GM21737 (cell line): ENCODE results near the gene IL1RAPL2.
"Not testable (repeated sequence)": the region's sequence is repeated elsewhere in the genome, so short reads cannot be mapped to it uniquely, and the experiment has no call there.

Experiments
- ATAC-seq: cut with Tn5 transposase; IDR thresholded peaks from one replicate; pipeline ENCODE4 v1.9.1; 2021; ENCODE audit warnings: mild to moderate bottlenecking, moderate library complexity; ENCODE audit not compliant: unreplicated experiment

The IL1RAPL2 gene

DNA sequence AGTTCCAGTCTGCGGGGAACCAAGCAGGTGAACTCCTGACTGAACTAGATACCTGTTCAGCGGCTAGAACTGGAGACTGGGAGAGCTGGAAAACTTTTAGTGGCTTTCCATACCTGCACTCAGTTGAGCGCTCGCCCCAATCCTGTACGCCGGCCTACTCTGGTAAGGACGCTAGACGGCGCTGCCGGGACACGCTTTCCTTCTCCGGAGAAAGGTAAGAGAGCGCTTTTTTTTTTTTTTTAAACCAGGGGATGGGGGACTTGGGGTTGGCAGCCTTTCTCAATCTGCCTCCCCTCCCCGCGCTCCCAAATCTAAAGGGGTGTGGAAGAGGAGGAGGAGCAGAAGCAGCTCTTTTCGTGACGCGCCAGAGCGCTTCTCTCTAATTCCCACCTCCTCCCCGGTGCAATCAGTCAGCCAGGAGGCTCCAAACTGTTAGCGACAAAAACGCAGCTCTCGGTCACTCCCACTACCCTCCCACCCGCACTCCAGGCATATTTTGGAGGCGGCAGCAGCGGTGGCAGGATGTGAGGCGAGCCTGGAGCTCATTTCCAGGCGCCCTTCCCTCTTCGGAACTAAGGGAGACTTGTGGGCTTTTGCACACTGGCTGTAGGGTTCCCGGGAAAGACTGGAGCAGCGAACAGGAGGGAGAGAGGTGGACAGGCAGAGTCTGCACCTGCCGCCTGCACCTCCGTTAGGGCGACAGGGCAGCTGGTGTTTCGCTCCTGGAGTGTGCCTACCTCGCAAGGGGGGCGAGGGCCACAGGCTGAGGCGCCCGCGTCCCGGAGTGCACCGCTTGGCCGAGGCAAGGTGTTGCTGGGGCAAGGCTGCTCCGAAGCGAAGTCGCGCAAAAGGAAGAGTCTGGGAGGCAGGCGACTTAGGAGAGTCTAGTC is at the start of gene IL1RAPL2:
TSS of gene IL1RAPL2 (plus strand) at position 409 of the 890 bp plus-strand sequence.
- no peak for ATAC-seq

DNA sequence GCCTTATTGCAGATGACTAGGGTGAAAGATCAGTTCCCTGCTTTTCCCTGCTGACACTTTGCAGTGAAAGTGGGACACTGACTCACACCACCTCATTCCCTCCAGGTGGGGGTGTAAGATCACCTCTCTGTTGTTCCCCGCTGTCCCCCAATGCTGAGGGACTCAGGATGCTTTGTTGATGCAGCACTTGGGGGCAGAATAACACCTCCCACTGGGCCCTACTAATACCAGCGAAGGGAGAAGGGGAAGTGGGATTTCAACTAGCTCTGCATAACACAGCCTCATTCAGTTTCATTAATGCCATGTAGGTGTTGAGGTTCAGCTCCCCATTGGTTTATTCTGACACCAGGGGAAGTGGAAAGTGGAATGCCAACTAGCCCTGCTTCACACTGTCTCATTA is 43.6 kb upstream of the IL1RAPL2 start:
- ATAC-seq: no peak

DNA sequence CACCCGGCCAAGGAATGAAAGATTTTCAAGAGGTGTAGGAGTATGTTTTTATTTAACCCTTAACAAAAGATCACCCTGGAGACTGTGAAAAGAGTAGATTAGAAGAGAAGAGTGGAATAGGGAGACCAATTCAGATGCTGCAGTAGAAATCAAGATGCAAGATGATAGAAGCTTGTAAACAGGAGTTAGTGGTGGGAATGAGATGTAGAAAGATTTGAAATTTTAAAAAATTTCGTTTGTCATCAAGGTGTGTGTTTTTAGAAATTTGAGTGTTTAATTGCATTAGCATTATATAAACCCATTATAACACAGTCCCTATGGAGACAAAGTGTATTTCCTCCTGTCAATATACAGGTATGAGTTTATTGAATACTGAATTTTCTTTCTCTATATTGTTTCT is 42.1 kb upstream of the IL1RAPL2 start:
- ATAC-seq: no peak

DNA sequence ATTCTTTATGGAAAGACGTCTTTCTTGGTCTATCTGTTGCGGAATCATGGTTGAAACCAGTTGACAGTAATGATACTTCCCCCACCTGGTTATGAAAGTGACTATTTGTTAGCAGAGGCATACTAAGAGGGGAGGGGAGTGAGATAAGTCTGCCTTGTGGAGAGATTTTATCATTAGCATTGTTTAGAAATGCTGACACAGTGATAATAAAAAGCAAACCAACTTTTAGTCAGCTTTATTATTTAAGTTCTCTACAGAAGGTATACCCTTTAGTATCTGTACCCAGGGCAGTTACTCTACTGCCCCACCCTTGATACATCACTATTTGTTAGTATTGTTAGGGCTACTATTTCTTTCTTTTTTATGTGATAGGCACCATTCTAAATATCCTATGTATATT is 26.9 kb upstream of the IL1RAPL2 start:
- ATAC-seq: no peak

DNA sequence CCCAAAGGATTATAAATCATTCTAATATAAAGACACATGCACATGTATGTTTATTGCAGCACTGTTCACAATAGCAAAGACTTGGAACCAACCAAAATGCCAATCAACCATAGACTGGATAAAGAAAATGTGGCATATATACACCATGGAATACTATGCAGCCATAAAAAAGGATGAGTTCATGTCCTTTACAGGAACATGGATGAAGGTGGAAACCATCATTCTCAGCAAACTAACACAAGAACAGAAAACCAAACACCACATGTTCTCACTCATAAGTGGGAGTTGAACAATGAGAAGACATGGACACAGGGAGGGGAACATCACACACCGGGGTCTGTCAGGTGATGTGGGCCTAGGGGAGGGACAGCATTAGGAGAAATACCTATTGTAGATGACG is 23.6 kb upstream of the IL1RAPL2 start:
- ATAC-seq: not testable (repeated sequence)

DNA sequence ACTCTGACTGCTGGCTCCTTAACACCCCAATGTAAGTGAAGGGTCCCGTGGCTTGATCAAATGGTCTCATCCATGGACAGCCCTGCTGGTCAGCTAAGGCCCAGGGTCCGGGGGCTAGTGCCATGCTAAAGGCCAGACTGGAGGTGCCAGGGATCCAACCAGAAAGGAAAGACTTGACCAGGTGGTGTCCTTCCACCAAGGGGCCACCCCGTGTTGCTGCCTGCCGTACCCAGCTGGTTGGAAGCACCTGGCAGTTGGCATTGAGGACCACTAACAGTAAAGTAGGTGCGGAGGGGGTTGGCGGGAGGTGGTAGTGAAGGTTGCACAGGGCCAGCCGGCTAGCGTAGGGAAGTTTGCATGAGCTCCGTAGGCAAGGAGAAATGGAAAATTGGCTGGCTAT is 1.7 kb upstream of the IL1RAPL2 start:
- no peak for ATAC-seq

DNA sequence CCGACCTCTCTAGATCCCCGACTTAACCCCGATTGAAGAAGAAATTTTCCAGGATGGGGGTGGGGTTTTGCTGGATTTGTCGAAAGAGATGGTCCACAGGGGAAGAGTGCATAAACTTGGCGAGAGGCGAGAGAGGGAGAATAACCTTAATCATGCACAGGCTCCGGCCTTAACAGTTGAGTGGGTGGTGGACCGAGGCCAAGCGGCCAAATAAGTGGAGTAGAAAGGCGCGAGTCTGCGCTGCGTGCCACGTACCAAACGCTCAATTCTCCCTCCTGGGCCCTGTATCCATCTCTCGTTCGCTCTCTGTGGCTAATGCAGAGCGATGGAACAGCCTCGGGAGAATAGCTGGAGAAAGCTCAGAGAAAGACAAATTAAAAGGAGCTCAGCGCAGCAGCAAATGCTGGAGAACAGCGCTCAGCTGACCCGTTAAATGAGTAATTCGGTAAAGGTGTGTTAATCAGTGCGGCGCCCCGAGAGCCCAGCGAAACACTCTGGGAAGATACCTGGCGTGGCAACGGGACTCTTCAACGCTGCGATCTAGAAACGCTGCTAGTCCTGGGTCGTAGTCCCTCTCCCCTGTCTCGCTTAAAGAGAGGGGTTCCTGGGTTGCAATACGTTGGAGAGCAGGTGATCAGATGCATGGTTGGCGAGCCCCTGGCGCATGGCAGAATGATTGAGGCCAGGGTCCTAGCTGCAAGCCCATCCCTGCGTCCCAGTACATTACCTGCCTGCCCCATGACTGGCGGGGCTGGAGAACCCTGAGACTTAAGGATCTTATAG is 887 bp upstream of the IL1RAPL2 start:
- no peak for ATAC-seq

DNA sequence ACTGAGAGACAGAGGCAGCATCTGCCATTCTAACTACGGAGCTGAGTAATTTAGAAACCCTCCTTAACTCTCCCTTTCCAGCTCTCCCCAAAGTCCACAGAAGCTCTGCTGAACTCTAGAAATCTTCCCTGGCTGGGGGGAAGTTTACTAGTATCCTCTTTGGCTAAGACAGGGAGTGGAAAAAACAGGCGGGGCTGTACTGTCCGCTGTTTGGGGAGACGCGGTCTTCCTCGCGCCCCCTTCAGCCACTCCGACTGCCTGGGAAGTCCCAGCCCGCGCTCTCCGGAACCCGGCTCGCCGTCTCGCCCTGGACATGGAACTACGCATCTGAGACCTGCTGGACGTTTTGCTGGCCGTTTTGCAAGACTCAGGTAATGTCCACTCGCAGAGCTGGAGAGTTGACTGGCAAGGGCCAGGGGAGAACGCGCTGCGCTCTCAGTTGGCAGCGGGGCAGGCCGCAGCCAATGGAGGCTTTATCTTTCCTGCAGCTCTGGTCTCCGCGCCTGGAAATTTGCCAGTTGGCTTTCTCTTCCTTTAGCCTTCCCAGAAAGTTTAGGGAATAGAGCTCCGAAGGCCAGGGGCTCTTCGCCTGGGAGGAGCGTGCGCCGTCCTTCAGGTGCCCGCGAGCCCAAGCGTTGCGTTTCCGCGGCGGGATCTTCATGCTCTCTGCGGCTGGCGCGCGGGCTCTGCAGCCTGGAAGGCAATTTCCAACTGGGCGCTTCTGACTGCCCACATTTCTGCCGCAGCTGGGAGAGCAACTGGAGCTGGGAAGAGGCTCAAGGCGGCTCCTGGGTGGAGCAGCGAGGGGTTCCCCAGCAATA is 892 bp downstream of the IL1RAPL2 start:
- no peak for ATAC-seq

DNA sequence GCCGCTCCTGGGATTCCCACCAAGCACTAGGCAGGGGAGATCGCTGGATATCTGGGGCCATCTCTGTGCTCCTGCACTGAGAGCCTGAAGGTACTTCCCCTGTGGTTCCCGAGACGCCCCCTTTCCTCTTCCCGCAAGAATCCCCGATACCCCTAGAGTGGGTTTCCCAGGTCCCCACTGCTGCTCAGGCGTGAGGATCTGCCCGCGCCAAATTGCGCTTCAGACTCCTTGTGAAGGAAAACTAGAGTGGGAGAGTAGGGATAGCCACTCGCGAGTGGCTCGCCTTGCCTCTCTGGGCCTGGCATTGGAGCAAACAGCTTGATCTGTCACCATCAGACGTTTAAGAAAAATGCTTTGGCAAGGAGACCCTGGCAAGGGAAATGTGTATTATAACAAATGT is 1.5 kb downstream of the IL1RAPL2 start:
- no peak for ATAC-seq

DNA sequence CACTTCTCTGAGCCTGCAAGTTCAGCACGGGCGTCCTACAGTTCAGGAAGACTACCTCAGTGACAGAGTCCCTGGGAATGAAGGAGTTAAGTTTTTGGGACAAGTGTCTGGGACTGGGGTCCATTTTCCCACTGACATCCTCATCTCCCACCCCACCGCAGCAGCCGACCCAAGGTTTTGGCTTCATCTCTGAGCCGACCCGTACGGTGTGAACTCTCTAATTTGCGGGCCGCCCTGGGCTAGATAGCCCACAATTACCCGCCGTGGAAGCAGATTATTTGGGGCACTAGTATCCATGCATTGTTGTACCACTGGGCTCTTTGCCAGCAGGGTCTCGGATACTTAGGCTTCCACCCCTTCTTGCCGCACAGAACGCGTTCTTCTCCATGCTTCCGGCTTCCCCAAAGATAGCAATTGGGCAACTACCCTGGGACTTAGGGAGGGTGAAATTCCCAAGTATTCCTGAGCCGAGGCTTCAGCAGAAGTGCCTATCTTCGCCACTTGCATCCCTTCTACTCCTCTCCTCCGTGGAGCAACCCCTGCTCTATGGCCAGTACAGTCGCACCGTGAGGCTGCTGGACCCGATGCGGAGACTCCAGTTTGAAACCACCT is 2.4 kb downstream of the IL1RAPL2 start:
- no peak for ATAC-seq

DNA sequence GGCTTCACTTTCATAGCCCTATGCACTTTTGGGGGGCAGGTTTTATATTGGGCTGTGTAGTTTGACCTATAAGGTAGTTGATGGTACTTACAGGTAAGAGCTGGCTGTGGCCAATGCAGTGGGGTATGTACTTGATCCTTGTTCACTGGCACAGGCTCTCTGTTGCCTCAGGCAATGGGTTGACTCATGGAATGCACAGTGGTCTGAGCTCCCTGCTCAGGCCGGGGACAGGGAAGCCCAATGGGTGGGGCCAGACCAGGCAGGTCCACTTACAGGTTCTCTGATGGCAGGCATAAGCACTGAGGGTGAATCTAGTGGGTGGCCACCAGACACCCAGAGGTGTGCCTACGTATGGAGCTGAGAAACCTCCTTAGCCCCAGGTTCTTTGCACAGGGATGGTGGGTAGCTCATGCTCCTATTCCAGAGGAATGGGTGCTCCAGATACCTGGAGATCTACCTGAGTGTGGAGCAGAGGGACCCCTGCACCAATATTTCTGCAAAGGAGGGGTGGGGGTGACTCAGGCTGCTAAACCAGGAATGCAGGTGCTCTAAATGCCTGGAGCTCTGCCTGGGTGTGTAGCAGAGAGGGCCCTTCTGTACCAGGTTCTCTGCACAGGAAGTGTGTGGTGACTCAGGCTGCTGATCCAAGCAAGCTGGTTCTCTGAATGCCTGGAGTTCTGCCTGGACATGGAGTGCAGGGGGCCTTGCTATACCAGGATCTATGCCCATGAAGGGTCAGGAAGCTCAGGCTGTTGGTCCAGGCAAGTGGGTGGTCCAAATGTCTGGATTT is 52.3 kb downstream of the IL1RAPL2 start:
- no peak for ATAC-seq

DNA sequence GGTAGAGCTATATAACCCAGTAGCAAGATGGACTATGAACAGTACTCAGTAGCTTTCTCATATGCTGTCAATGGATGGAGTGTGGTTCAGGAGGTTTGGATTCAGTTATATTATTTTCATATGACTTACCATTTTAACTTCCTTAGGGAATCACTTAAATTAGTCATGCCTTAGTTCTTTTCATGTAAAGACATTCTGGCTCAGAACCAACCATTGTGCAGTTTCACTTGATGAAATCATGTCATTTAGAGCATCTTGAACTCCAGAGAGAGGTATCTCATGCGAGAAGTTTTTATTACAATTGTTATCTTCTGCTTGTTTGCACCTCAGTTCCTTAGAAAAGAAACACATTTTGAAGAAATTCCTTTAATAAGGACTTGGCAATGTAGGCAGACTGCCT is 55.8 kb downstream of the IL1RAPL2 start:
- no peak for ATAC-seq

DNA sequence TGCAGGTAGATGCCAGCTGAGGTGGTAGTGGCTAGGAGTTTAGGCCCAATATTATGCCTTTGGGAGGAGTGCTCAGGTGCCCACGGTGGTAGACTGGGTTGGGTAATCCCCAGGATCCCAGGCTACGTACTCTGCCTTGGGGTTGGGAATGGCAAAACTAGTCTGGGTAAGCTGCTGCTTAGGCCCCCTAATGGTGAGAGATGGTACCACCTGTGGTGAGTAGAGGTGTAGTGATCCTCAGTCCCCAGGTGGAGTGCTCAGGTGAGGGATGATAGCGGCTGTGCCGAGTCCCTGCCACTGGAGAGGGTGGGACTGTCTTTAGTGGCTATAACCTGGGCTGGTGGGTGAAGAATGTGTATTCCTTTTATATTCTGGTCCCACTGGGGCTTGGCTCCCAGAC is 75.2 kb downstream of the IL1RAPL2 start:
- ATAC-seq: no peak

DNA sequence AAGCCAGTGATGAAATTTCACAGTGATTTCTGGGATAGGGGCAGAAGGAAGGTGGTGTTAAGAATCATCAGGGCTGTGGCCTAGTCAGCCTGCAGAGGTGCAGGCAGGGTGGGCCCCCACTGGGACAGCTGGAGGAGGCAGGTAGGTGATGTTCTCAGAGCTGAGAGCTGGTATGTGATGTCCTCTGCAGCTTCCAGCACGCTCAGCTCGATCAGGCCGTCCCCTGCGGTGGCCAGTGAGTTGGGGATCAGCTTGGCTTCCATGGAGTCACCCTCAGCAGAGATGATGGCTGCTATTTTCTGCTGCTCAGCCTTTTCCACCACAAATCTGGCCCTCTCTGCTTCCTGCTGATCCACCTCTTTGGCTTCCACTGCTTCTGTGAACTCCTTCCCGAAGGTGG is 81.1 kb downstream of the IL1RAPL2 start:
- no peak for ATAC-seq

DNA sequence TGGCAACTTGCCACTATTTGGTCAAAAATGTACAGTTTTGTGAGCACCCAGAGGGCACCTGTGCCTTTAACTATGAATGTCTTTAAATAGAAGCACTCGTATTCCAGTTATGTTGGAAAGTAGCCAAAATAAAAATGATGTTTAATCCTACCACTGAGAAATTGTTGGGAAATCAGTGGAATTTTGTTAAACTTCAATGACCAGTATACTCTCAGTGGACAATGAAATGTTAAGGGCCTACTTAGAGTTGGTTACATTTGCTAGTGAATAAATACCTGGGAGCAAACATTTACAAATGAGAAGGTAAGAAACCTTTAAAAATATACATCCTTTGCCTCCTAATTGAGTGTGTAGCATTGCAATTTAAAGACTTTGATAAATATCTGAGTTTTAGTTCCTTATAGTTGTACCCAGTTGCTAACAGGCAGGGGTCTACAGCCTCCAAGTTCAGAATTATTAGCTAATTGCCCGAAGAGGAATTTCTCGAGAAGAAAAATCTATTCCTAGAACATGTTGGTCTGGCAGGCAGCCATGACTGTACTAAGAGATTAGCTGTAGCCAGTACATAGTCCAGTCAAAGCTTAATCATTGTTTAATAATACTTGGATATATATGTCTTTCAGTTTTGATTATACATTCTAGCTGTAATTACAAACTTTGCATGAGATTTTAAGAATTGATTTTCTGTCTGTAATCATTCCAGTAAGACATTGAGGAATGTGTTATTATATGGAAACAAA is 93.2 kb downstream of the IL1RAPL2 start:
- ATAC-seq: no peak

DNA sequence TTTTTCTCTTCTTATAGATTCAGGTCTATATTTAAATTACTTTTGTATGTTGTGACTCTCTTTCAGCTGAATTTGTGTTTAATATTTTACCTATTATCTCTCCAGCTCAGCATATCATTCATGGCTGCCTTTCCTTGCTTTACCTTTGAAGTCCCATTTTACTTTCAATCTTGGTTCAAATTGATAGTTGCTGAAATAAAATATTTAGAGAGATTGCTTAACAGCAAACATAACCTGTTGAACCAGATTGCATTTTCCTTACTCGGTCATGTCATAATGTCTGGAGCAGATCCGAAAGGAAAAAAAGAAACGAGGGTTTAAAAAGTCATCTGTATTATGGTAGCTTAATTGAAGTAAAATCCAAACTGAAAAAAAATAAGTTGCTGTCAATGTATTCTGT is 94.1 kb downstream of the IL1RAPL2 start:
- no peak for ATAC-seq

DNA sequence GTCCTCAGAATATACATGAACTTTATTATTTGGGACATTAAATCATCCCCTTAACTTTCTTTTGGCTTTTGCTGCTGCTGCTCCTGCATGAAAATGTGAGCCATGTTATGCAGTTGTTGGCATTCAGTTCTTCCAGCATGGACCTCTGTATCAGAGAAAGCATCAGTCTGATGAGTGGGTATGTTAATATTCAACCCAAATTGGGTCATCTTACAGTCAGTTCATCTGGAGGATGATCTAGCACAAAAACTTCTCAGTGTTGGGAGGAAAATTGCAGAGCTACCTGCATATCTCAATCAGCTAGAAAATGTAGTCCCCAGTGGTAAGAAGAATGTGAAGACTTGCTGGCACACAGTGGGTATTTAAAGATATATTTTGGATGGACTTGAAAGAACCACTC is 96.7 kb downstream of the IL1RAPL2 start:
- no peak for ATAC-seq

DNA sequence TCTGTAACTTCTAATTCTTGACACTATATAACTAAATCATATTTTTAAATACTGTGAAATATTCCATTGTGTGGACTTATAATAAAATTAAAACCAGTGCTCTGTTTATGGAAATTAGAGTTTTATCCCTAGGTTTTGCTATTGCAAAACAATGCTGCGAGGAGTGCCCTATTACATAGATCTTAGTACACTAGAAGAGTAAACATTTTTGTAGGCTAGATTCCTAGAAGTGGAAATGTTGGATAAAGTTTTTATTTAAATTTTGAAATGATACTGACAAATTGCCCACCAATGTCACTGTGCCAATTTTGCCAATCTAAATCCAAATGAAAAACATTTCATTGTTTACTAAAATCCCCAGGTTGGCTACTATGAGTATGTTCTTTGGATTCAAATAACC is 99.7 kb downstream of the IL1RAPL2 start:
- ATAC-seq: no peak

DNA sequence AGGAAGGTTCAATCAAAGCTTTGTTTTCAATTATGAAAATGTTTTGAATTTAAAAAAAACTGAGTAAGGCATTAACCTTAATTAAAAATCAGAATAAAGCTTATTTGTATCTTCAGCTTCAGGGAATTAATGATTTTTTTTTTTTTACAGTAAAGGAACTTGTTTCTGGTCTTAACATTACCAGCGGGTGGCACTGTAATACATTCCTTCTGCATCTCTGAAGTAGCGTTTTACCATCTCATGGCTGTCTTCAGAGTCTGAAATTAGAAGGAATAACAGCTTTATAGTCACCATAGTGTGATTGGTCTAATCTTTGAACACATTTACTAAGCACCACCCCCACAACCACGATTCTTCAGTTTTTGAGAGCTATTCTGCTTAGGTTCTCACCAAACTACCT is 102.6 kb downstream of the IL1RAPL2 start:
- ATAC-seq: no peak
